HS-5 (cell line): ENCODE results near the gene TEX51.

Experiments used
- DNase-seq: peaks from one replicate; pipeline ENCODE4 v3.0.0-alpha.2; 2012; ENCODE audit warnings: low read depth

Gene TEX51

DNA sequence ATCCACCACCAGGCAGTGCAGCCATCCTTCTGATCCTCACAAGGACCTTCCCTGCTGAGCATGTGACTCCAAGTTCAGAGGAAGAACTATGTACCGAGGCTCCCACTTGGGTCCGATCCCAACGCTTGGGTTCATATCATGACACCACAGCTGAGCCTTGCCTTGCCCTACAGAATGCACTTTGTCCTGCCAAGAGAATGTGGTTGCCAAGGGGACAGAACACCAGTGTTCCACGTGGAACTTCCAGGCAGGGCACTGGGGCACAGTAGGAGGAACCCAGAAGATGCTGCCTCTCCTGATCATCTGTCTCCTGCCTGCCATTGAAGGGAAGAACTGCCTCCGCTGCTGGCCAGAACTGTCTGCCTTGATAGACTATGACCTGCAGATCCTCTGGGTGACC, at the start of gene TEX51:
TEX51 (plus strand) TSS at position 255 of the 400 bp plus-strand sequence; CDS start at position 284, 29 bp downstream.
- no peak for DNase-seq

- DNase-seq: no peak
Measured at GRCh38 chr2:126849054-126849453, 49.6 kb upstream of the TEX51 start.

DNA sequence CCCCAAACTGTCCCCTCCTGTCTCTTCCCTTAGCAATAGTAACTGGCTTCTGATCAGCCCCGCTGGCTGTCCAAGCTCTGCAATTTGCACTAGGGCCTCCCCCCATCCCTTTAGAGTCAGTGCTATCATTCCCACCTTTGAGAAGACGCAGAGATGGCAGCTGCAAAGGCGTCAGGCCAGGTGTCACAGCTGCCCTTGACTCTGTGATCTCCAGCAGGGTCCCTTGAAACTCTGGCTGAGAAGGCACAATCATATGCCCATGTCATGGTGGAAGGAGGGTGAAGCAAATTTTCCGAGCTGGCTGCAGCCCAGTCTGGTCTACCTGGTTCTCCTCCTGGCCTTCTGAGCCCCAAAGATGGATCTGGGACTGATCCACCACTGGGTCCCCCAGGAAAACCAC, 49.2 kb upstream of the TEX51 start:
- DNase-seq: no peak

GRCh38 chr2:126849991-126850535, 48.6 kb upstream of the TEX51 start:
- DNase-seq: no peak

DNA sequence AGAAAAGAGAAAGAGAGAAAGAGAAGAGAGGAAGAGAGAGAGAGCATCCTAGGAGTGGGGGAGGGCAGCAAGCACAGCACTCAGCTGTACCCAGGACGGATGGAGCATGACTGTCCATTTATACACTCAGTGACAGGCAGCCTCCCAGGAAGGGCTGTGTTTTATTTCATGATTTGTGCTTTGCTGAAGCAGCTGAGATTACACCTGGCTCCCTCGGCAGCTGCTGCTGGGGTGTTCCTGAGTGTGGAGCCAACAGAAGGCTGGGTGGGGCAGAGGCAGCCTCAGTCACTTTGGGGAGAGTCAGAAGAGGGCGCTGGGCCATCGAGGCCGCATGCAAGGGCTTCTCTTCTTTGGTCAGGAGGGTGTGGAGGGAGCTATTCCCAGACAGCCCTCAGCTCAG, 47.8 kb upstream of the TEX51 start:
- no peak for DNase-seq

DNA sequence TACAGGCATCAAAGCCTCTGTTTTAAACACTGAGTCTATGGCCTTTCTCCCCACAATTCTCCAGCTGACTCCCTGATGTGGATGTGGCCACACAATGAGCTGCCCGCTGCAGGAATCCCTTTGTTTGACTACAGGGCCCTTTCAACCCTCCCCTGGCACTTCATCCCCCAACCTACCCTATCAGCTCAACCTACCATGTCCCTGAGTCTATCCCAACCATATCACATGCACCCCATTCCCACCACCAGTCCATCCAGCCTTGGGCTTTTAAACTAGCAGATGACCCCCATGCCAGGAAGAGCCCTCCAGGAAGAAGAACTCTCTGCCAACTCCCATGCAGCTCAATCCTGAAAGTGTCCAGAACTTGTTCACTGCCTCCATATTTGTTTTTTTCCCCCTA, 46.9 kb upstream of the TEX51 start:
- no peak for DNase-seq

GRCh38 chr2:126852361-126852760, 46.3 kb upstream of the TEX51 start:
- DNase-seq: no peak

GRCh38 chr2:126855606-126856005, 43.1 kb upstream of the TEX51 start:
- no peak for DNase-seq

- DNase-seq: no peak
Measured at GRCh38 chr2:126856403-126856802, 42.3 kb upstream of the TEX51 start.

GRCh38 chr2:126857502-126857901, 41.2 kb upstream of the TEX51 start:
- DNase-seq: no peak

- DNase-seq: no peak
Measured at GRCh38 chr2:126858013-126858412, 40.7 kb upstream of the TEX51 start.

DNA sequence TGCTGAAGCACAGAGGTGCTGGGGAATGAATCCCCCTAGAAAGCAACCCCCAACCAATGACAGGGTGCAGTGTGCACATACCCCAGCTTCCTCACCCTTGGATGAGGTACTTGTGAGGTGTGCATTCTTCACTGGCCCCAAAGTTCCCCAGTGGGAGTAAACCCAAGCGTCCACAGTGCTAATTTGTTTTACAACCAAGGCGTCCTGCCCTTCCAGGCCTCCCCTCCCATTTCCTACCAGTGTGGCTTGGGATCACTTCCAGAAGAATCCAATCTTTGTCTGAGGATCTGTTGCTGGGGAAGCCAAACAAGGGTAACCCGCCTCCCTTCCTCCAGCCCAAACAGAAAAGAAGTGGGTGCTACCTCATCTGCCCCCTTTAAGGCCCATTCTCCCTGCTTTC, 40.3 kb upstream of the TEX51 start:
- DNase-seq: no peak

GRCh38 chr2:126858991-126859390, 39.7 kb upstream of the TEX51 start:
- DNase-seq: no peak

DNA sequence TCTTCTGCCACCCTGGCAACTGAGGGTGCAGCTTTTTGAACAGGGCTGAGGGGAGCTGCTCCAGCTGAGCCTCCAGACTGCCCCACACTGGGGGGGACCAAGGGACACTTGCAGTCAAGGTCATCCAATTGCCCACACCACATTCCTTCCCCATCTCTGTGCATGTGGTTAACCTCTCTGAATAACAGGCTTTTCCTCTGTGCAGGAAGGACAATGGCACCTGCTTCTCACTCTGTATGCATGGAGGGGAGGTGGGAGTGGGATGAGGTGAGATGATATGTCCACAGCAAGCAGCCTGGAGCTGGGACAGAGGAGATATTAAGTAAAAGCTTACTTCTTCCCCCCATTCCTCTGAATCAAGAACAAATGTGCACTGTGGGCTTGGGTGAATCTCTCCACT, 39.1 kb upstream of the TEX51 start:
- DNase-seq: no peak

DNA sequence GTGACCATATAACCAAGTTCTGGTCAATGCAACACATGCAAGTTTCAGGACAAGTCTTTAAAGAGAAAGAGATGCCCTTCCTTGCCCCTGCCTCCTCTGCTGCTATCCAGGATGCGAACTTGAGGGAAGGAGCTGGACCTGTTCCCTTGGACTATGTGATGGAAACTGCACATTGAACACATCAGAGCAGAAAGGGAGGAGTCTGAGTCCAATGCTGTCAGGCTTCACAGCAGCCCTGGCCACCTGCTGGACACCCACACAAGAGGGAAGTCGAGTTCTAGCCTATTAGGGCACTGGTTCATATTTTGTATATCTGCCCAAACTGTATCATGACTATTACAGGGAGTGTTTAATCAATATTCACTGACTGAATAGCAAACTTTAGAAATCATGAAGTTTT, 38.3 kb upstream of the TEX51 start:
- no peak for DNase-seq

DNA sequence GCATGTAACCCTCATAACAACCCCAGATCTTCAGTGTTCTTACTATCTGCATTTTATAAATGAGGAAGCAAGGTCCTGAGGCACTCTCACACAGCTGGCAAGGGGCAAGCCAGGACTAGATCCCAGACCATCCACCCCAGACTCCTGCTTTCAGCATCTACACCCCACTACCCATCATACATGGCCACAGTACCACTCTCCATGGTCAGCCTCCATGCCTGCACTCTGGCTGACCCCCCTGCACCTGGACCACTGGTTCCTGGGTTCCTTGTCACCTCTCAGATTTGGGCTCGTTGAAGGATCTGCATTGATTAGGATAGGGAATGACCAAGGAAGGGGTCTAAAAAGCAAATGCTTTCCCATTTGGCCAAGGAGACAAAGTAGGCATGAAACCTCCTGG, 36.0 kb upstream of the TEX51 start:
- no peak for DNase-seq

- no peak for DNase-seq
Measured at GRCh38 chr2:126863336-126864015, 35.2 kb upstream of the TEX51 start.

DNA sequence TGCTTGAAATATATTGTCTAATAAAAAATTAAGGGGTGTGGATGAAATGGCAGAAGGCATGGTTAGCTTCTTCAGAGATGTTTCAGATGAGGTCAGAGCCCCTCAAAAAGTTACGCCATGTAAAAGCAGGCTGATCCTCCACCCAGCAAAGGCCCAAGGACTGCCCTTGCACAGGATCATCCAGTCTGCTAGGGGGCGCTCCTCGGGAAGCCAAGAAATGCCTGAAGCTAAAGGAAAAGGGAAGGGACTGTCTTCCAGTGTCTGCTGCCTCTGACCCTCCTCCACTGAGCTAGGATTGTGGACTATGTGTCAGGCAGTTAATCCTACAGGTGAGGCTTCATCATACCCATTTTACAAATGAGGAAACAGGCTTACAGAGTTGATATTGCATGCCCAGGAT, 33.8 kb upstream of the TEX51 start:
- DNase-seq: no peak

- DNase-seq: no peak
Measured at GRCh38 chr2:126866451-126866850, 32.2 kb upstream of the TEX51 start.

- no peak for DNase-seq
Measured at GRCh38 chr2:126874961-126875360, 23.7 kb upstream of the TEX51 start.

DNA sequence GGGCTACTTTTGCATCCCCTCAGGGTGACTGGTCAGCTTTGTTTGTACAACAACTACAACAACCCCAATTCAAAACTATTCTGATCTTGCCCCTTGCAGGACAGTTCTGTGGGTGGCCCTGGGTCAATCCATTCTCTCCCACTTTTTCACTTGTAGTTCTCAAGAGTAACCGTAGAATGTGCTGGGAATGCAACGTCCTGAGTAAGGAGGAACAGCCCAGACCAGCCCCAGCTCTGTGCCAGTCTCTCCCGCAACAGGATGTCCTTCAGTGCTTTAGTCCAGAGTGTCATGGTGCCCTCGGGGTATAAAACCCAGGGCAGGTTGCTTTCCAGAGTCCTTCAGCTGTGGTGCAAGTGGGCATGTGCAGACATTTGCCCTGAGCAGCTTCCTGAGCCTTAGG, 22.1 kb upstream of the TEX51 start:
- DNase-seq: no peak

DNA sequence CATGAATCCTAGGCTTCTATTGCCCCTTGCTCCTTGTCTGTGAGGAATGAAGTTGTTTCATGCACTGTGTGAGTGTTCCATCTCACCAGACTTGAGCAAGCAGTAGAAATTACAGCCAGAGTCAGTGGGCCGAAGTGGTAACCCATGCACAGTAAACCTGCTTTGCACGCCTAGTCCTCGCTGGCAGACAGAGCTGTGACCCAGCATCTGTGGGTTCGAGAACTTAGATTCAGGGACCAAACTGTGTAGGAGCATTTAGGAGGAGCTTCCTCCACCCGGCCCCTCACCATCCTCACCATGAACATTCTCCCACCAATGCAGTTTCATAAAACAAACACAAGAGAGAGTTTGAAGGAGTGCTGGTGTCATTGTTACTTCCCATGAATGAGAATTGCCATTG, 21.6 kb upstream of the TEX51 start:
- DNase-seq: no peak

- no peak for DNase-seq
Measured at GRCh38 chr2:126877861-126878565, 20.7 kb upstream of the TEX51 start.

GRCh38 chr2:126878601-126879000, 20.1 kb upstream of the TEX51 start:
- DNase-seq: no peak
